ENCODE results near the gene BCAP29. TPM values are rescaled to one million over a fixed set of nuclear protein-coding genes. Genes with fewer than 3 reads are reported as not detected.

Gene BCAP29
- total and polyA plus RNA-seq, 2 of the 4 experiments (the other 2 are of a cell fraction), result 33.0 to 35.1 TPM

DNA sequence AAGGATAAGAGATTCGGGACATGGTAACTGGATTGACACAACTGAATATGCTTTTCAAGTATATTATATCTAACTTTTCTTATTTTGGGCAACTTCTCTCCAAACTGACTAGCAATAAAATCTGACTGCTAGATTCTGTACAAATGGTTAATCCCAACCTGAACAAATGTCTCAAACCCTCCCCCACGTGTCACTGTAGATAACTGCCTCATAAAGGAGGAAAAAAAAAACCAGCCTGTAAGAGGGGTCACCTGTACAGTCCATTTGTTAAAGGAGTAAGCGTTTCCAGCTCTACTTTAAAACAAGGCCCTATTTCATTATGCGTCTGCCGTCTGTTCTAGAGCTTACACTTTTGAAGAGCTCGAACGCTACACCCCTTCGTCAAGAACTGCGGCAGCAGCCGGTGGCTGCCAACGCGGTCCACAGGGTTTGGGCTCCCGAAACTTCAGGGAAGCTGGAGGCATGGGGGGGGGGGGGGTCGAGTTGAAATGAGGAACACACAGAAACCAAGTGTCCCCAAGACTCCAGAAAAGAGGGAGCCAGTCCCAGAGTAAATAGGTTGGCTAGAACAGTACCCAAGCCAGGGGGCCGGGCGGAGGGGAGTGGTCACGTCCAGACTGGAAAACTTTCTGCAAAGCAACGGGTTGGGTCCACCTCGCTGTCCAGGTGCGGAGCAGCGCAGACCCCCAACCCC is 16.8 kb upstream of the BCAP29 start:
- Histone ChIP-seq H3K9me1 (ENCODE audit: insufficient read depth, low read length) (no peaks in the 10 kb centered on the region), H4K8ac (ENCODE audit: low read depth in 2 of 2, low read length in 2 of 2) (peak overlapping the region; percentile 91 to 96), H4K5ac (ENCODE audit: low read depth, low read length) (peak overlapping the region; percentile 93), H2BK5ac (ENCODE audit: low read depth, low read length, poor library complexity, severe bottlenecking) (peak overlapping the region; percentile 73), H2AK9ac (replicated peaks; ENCODE audit: low read depth, low read length, poor library complexity) (peak overlapping the region; percentile 94), H2AK5ac (ENCODE audit: low read depth, low read length) (peak overlapping the region; percentile 93; the same call in 1 of the 2 replicates), H3K23ac (ENCODE audit: low read depth, low read length) (peak overlapping the region; percentile 82), H3K4me2 (ENCODE audit: low read depth, low read length) (peak overlapping the region; percentile 65), H3K27me3 (ENCODE audit: control insufficient read depth, insufficient read depth, low read length) (no peaks in the 10 kb centered on the region), H4K20me1 (ENCODE audit: insufficient read depth, low read length) (no peaks in the 10 kb centered on the region), H3K56ac (ENCODE audit: extremely low read depth, insufficient read depth, low read length) (peak overlapping the region; percentile 19), H3K27ac (ENCODE audit: insufficient read depth, low read length) (peak overlapping the region; percentile 74), H3K9ac (ENCODE audit: low read depth, low read length) (peak overlapping the region; percentile 92), H3K18ac (ENCODE audit: low read depth, low read length) (peak overlapping the region; percentile 44; the same call in 1 of the 2 replicates), H2BK15ac (ENCODE audit: low read depth, low read length) (peak overlapping the region; percentile 34; the same call in 1 of the 3 replicates), H3K36me3 (ENCODE audit: control insufficient read depth, insufficient read depth, low read length) (no peaks in the 10 kb centered on the region), H3K4ac (ENCODE audit: low read depth, low read length) (peak overlapping the region; percentile 94), H2AFZ (replicated peaks; ENCODE audit: low read length, poor library complexity) (peak overlapping the region; percentile 100), H2BK120ac (ENCODE audit: low read depth, low read length) (peak overlapping the region; percentile 86), H4K91ac (ENCODE audit: insufficient read depth, low read depth, low read length) (peak overlapping the region; percentile 75), H3K4me3 (ENCODE audit: insufficient read depth, low read depth, low read length) (peak overlapping the region; percentile 90), H3K79me1 (ENCODE audit: low read depth in 1 of 2, low read length in 2 of 2) (peaks cover 22 to 55% of the 10 kb centered on the region in 2 experiments), H2BK20ac (ENCODE audit: low read depth, low read length) (peak overlapping the region; percentile 71; the same call in 1 of the 2 replicates), H3K4me1 (ENCODE audit: control insufficient read depth, insufficient read depth, low read length) (peaks cover 5% of the 10 kb centered on the region; the same call in 1 of the 2 replicates), H3K9me3 (ENCODE audit: control insufficient read depth, insufficient read depth, low read length) (no peaks in the 10 kb centered on the region), H3K14ac (replicated peaks; ENCODE audit: low read depth, low read length) (peak overlapping the region; percentile 95)
- 0 out of 2 replicates have a peak, but pooled peaks have one; percentile 3 for TF ChIP-seq MXI1 (IDR thresholded peaks at IDR 0.05; ENCODE audit: borderline replicate concordance, low read depth, low read length)
- no peak for TF ChIP-seq POLR2A (IDR thresholded peaks at IDR 0.05; ENCODE audit: low read depth, low read length)
- TF ChIP-seq CTCF (conservative IDR thresholded peaks at IDR 0.05; ENCODE audit: low read depth, low read length), result no peak
- ATAC-seq (ENCODE audit: low read depth) (peak; percentile 56), DNase-seq (peak; percentile 8)
- WGBS, 2 experiments (ENCODE audit: extremely low coverage in 2 of 2, insufficient read length in 1 of 2), result 0% methylated on average over 4 of the region's 21 CpGs; no CpG with 5 or more reads in 1 of the 2 experiments
- ChIA-PET CTCF (interaction anchor here (0.6 kb wide), 1 partner anchor 15 kb away, joined by 3 read pairs; no protein-coding TSS in a partner anchor), POLR2A (ENCODE audit: unreplicated experiment) (no interaction called here)
- dilution Hi-C loops (cut with HindIII; ENCODE audit: low sequenced_read_pairs, unreplicated experiment) (no loop called here), intact Hi-C loops (cut with micrococcal nuclease) (no loop called here), in situ Hi-C loops (cut with MboI; ENCODE audit: low sequenced_read_pairs) (no loop called here)
- no TSS peak for BruUV-seq (replicated peaks)
